Bladder microvascular endothelial cell (primary cell): ENCODE results near the gene SLC47A2. TPM values are rescaled to one million over a fixed set of nuclear protein-coding genes. Genes with fewer than 3 reads are reported as not detected.

Source experiments
- total RNA-seq: library from RNA; depleted of rRNA; stranded (reverse); fragments of >200 nt; gene quantifications from 2 replicates; pipeline ENCODE4 v1.2.3, GENCODE V29; 2014

The SLC47A2 gene, protein sequence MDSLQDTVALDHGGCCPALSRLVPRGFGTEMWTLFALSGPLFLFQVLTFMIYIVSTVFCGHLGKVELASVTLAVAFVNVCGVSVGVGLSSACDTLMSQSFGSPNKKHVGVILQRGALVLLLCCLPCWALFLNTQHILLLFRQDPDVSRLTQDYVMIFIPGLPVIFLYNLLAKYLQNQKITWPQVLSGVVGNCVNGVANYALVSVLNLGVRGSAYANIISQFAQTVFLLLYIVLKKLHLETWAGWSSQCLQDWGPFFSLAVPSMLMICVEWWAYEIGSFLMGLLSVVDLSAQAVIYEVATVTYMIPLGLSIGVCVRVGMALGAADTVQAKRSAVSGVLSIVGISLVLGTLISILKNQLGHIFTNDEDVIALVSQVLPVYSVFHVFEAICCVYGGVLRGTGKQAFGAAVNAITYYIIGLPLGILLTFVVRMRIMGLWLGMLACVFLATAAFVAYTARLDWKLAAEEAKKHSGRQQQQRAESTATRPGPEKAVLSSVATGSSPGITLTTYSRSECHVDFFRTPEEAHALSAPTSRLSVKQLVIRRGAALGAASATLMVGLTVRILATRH
- total RNA-seq, result not detected in 2 replicates

GRCh38 chr17:19716108-19717030, at the start of gene SLC47A2:
Gene SLC47A2, minus strand, starts transcription at chr17:19716584. Its CDS starts 29 bp downstream, at chr17:19716555.

GRCh38 chr17:19747829-19748806, 31.7 kb upstream of the SLC47A2 start, which contains the start of gene ALDH3A1:
Gene ALDH3A1, minus strand, starts transcription at chr17:19748298. Its CDS starts 3,169 bp downstream, at chr17:19745129.

GRCh38 chr17:19648475-19649273, 67.7 kb downstream of the SLC47A2 start, which contains the start of gene ALDH3A2:
Gene ALDH3A2, plus strand, starts transcription at chr17:19648751. Its CDS starts 221 bp downstream, at chr17:19648972.

Other genes starting within 250 kb of the SLC47A2 start
- gene SLC47A1, start 182.7 kb downstream of the SLC47A2 start, total RNA-seq, result 0.49 and 1.4 TPM in 2 replicates
- gene ALDH3A2, start 67.8 kb downstream of the SLC47A2 start, total RNA-seq, result 20.7 and 57.2 TPM in 2 replicates
- gene ALDH3A1, start 31.7 kb upstream of the SLC47A2 start, total RNA-seq, result 0.38 and 0.65 TPM in 2 replicates
- gene ULK2, start 151.4 kb upstream of the SLC47A2 start, total RNA-seq, result 21.0 and 26.7 TPM in 2 replicates